Tibial nerve (tissue), 4 donors: Measurements from ENCODE around the gene MAPK1. TPM values are rescaled to one million over a fixed set of nuclear protein-coding genes. Genes with fewer than 3 reads are reported as not detected.
"Not testable (repeated sequence)": the region's sequence is repeated elsewhere in the genome, so short reads cannot be mapped to it uniquely, and the experiment has no call there.

Experiments
- DNase-seq, 2 donors: peaks; one replicate each; pipeline ENCODE4 v3.0.0-alpha.2; 2019; ENCODE audit warnings: low spot score in 2 of 2
- H3K27ac ChIP-seq, 4 donors: fragments of 200-600 bp; sonication (generic) in 3 of 4; one replicate each; pipeline ENCODE4 v1.5.1; 2017 to 2019; ENCODE audit warnings: mild to moderate bottlenecking in 1 of 4
- H3K27me3 ChIP-seq, 2 donors: fragments of 200-600 bp; sonication (generic) in 1 of 2; one replicate each; pipeline versions ENCODE4 v1.5.1 to v1.6.0; 2017 to 2019
- H3K36me3 ChIP-seq, 3 donors: fragments of 200-600 bp; sonication (generic); one replicate each; pipeline ENCODE4 v1.5.1; 2018 to 2019
- H3K4me1 ChIP-seq, 4 donors: fragments of 200-600 bp; sonication (generic) in 3 of 4; one replicate each; pipeline ENCODE4 v1.5.1; 2017 to 2019
- H3K4me3 ChIP-seq, 4 donors: fragments of 200-600 bp; sonication (generic) in 3 of 4; one replicate each; pipeline ENCODE4 v1.5.1; 2017 to 2019; ENCODE audit warnings: mild to moderate bottlenecking in 1 of 4, moderate library complexity in 1 of 4
- H3K9me3 ChIP-seq, 4 donors: fragments of 200-600 bp; sonication (generic) in 3 of 4; one replicate each; pipeline ENCODE4 v1.5.1; 2017 to 2019
- CTCF ChIP-seq, 5 experiments: fragments of 200-600 bp in 3 of 5; fragments of 450-650 bp in 2 of 5; sonication (generic) in 3 of 5; IDR thresholded peaks; one replicate each; pipeline ENCODE4 v1.5.1; 2016 to 2019; ENCODE audit warnings: antibody characterized with exemption in 5 of 5, mild to moderate bottlenecking in 3 of 5, moderate library complexity in 2 of 5
- EP300 ChIP-seq, 2 donors: sonication (generic); formaldehyde crosslinking; IDR thresholded peaks; one replicate each; pipeline ENCODE4 v1.6.1; 2017; ENCODE audit warnings: antibody characterized with exemption in 2 of 2, mild to moderate bottlenecking in 1 of 2
- POLR2A ChIP-seq, 2 donors: fragments of 450-650 bp; IDR thresholded peaks; one replicate each; pipeline ENCODE4 v1.6.1; 2017; ENCODE audit warnings: antibody characterized with exemption in 2 of 2, mild to moderate bottlenecking in 2 of 2, moderate library complexity in 2 of 2
- WGBS, 2 donors: methylation state at CpG; one replicate each; pipeline ENCODE4 v1.1.5; 2018; 5-methylcytosine and 5-hydroxymethylcytosine counted together
- total RNA-seq, 4 donors: library from RNA; depleted of rRNA; stranded (reverse); fragments of >200 nt; gene quantifications; one replicate each; pipeline ENCODE4 v1.1.0, GENCODE V29; 2016

MAPK1 gene
- total RNA-seq, 4 donors from 2014 or later = 58.1 to 95.3 (median 73.1) TPM

GRCh38 chr22:21837248-21837979 is 30.0 kb downstream of the MAPK1 start:
- 21 to 31% methylated on average over 4 of the region's 4 CpGs for WGBS, 2 donors
- no peaks in the 10 kb centered on the region for H3K9me3 ChIP-seq
- no peak for DNase-seq
- H3K27ac ChIP-seq = peak overlapping the region; percentile 58 to 88 (median 74)
- H3K4me1 ChIP-seq = peaks cover 0 to 70% (median 39%) of the 10 kb centered on the region in 4 donors
- H3K27me3 ChIP-seq = no peaks in the 10 kb centered on the region
- H3K4me3 ChIP-seq = no peak overlapping the region
- TF ChIP-seq POLR2A (IDR thresholded peaks at IDR 0.05) = no peak
- peak in 1 of 2 donors; percentile 10 for TF ChIP-seq EP300 (IDR thresholded peaks at IDR 0.05)
- H3K36me3 ChIP-seq = no peaks in the 10 kb centered on the region

- peak overlapping the region; percentile 58 to 88 (median 74) for H3K27ac ChIP-seq
Measured at GRCh38 chr22:21836486-21836885, 31.0 kb downstream of the MAPK1 start.

GRCh38 chr22:21835378-21835777 is 32.1 kb downstream of the MAPK1 start:
- H3K27ac ChIP-seq = peak overlapping the region in 3 of 4 donors; percentile 6 to 88 (median 81)
- DNase-seq = no peak
- H3K36me3 ChIP-seq = no peaks in the 10 kb centered on the region
- H3K4me1 ChIP-seq = peaks cover 0 to 89% (median 46%) of the 10 kb centered on the region in 4 donors
- no peaks in the 10 kb centered on the region for H3K27me3 ChIP-seq
- TF ChIP-seq CTCF (IDR thresholded peaks at IDR 0.05) = no peak
- no peaks in the 10 kb centered on the region for H3K9me3 ChIP-seq
- WGBS, 2 donors = 22 to 33% methylated on average over 2 of the region's 2 CpGs
- no peak overlapping the region for H3K4me3 ChIP-seq

More at GRCh38 chr22:21836486-21836885, 31.0 kb downstream of the MAPK1 start:
- not testable (repeated sequence) for DNase-seq, H3K36me3 ChIP-seq, H3K4me3 ChIP-seq, H3K27me3 ChIP-seq, H3K9me3 ChIP-seq
- peaks cover 0 to 79% (median 44%) of the 10 kb centered on the region in 4 donors for H3K4me1 ChIP-seq
- 92 to 94% methylated on average over 15 of the region's 15 CpGs for WGBS, 2 donors

GRCh38 chr22:21834869-21835268 is 32.6 kb downstream of the MAPK1 start:
- TF ChIP-seq POLR2A (IDR thresholded peaks at IDR 0.05) (no peak), CTCF (IDR thresholded peaks at IDR 0.05) (no peak), EP300 (IDR thresholded peaks at IDR 0.05) (no peak)
- Histone ChIP-seq H3K9me3 (no peaks in the 10 kb centered on the region), H3K4me3 (no peak overlapping the region), H3K36me3 (no peaks in the 10 kb centered on the region), H3K27ac (peak overlapping the region in 3 of 4 donors; percentile 6 to 81 (median 71)), H3K27me3 (no peaks in the 10 kb centered on the region), H3K4me1 (peaks cover 0 to 93% (median 46%) of the 10 kb centered on the region in 4 donors)
- no peak for DNase-seq
- 59 to 63% methylated on average over 4 of the region's 4 CpGs for WGBS, 2 donors

- no peak overlapping the region for H3K4me3 ChIP-seq
Measured at GRCh38 chr22:21832291-21833290, 34.9 kb downstream of the MAPK1 start.

More at GRCh38 chr22:21832291-21833290, 34.9 kb downstream of the MAPK1 start:
- TF ChIP-seq CTCF (IDR thresholded peaks at IDR 0.05) (no peak), EP300 (IDR thresholded peaks at IDR 0.05) (no peak), POLR2A (IDR thresholded peaks at IDR 0.05) (no peak)
- H3K27me3 ChIP-seq = no peaks in the 10 kb centered on the region
- 53 to 77% methylated on average over 8 of the region's 8 CpGs for WGBS, 2 donors
- H3K4me1 ChIP-seq = peaks cover 0 to 92% (median 37%) of the 10 kb centered on the region in 4 donors
- DNase-seq = no peak
- no peaks in the 10 kb centered on the region for H3K36me3 ChIP-seq
- peak overlapping the region in 2 of 4 donors; percentile 10 to 60 for H3K27ac ChIP-seq
- no peaks in the 10 kb centered on the region for H3K9me3 ChIP-seq
